Endothelial cell of umbilical vein (primary cell): Measurements from ENCODE around the gene ANO7. TPM values are rescaled to one million over a fixed set of nuclear protein-coding genes. Genes with fewer than 3 reads are reported as not detected.

ENCODE experiments used
- BruUV-seq: library from RNA; stranded (reverse); fragments of 400-500 nt; replicated peaks from 2 replicates; lab custom pipeline; 2021; lab: Mats Ljungman, UMichigan
- CTCF ChIA-PET: fragments of 300-600, 350-600 bp; sonication (Branson Sonifier 250); formaldehyde crosslinking; loops from one replicate; lab custom pipeline; 2021; ENCODE audit warnings: antibody characterized with exemption, inconsistent platforms; lab: Charles Lee
- POLR2A ChIA-PET: fragments of 300-600, 350-600 bp; sonication (Branson Sonifier 250); formaldehyde crosslinking; loops from one replicate; lab custom pipeline; 2021; ENCODE audit warnings: antibody characterized with exemption, inconsistent platforms; lab: Charles Lee
- DNase-seq: peaks from one replicate; pipeline ENCODE4 v3.0.0-alpha.2; 2011; ENCODE audit warnings: low read depth, low spot score
- FAIRE-seq: peaks from 2 replicates; lab custom pipeline; 2011; peaks lifted over from hg19 to GRCh38; lab: Jason Lieb, UNC
- H2AFZ ChIP-seq: 2 replicates; pipeline ENCODE4 v1.6.0; 2012; ENCODE audit warnings: low read depth, low read length, control low read depth, inconsistent platforms
- H3K27ac ChIP-seq: 2 replicates; pipeline ENCODE4 v1.5.1; 2011; ENCODE audit warnings: low read depth, mild to moderate bottlenecking, control low read depth, low read length, moderate library complexity; ENCODE audit not compliant: insufficient read depth
- H3K27me3 ChIP-seq, 2 experiments: 2 replicates each; pipeline versions ENCODE4 v1.6.0 to v1.6.1; 2011; ENCODE audit warnings: low read length in 2 of 2, mixed read lengths in 1 of 2; ENCODE audit not compliant: control insufficient read depth in 2 of 2, insufficient read depth in 2 of 2
- H3K36me3 ChIP-seq, 2 experiments: 2 replicates in 1 of 2; 3 replicates in 1 of 2; pipeline ENCODE4 v1.5.1; 2011; ENCODE audit warnings: low read length in 2 of 2, mild to moderate bottlenecking in 1 of 2, moderate library complexity in 1 of 2; ENCODE audit not compliant: control insufficient read depth in 2 of 2, insufficient read depth in 2 of 2; ENCODE audit errors: extremely low read depth in 1 of 2
- H3K4me1 ChIP-seq: 3 replicates; pipeline ENCODE4 v1.5.1; 2011; ENCODE audit warnings: mild to moderate bottlenecking, low read length; ENCODE audit not compliant: control insufficient read depth, insufficient read depth; ENCODE audit errors: extremely low read depth
- H3K4me2 ChIP-seq: 2 replicates; pipeline ENCODE4 v1.6.1; 2011; ENCODE audit warnings: low read length, control low read depth, mixed read lengths; ENCODE audit not compliant: insufficient read depth
- H3K4me3 ChIP-seq, 3 experiments: fragments of 200-600 bp in 1 of 3; sonication (generic), shearing (Covaris generic) in 1 of 3; replicated peaks in 1 of 3; 2 replicates each; pipeline ENCODE4 v1.5.1; 2011 to 2016; ENCODE audit warnings: control low read depth in 3 of 3, low read length in 3 of 3, mild to moderate bottlenecking in 2 of 3, inconsistent platforms in 1 of 3, low read depth in 1 of 3, moderate library complexity in 1 of 3; ENCODE audit not compliant: insufficient read depth in 1 of 3
- H3K79me2 ChIP-seq: 2 replicates; pipeline ENCODE4 v1.6.0; 2012; ENCODE audit warnings: low read length, inconsistent platforms; ENCODE audit not compliant: control insufficient read depth, insufficient read depth
- H3K9ac ChIP-seq: replicated peaks from 2 replicates; pipeline ENCODE3; 2011; ENCODE audit warnings: low read length, control low read depth; ENCODE audit not compliant: insufficient read depth; ENCODE audit errors: extremely low read depth
- H3K9me1 ChIP-seq: replicated peaks from 3 replicates; pipeline ENCODE4 v1.6.0; 2011; ENCODE audit warnings: mild to moderate bottlenecking, low read length; ENCODE audit not compliant: control insufficient read depth, insufficient read depth; ENCODE audit errors: extremely low read depth
- H3K9me3 ChIP-seq: replicated peaks from 2 replicates; pipeline ENCODE4 v1.5.1; 2012; ENCODE audit warnings: low read length, inconsistent platforms; ENCODE audit not compliant: control insufficient read depth, insufficient read depth
- H4K20me1 ChIP-seq: replicated peaks from 2 replicates; pipeline ENCODE3; 2011; ENCODE audit warnings: mild to moderate bottlenecking, low read length; ENCODE audit not compliant: control insufficient read depth, insufficient read depth; ENCODE audit errors: extremely low read depth
- EZH2 ChIP-seq: IDR thresholded peaks from 2 replicates; pipeline ENCODE4 v1.6.1; 2012; ENCODE audit warnings: borderline replicate concordance, low read depth, mild to moderate bottlenecking, moderate library complexity, low read length, inconsistent platforms; ENCODE audit not compliant: severe bottlenecking
- FOS ChIP-seq: IDR thresholded peaks from 2 replicates; pipeline ENCODE4 v1.6.1; 2011; ENCODE audit warnings: mild to moderate bottlenecking, low read length, moderate library complexity, borderline replicate concordance; ENCODE audit not compliant: insufficient read depth
- GATA2 ChIP-seq: IDR thresholded peaks from 2 replicates; pipeline ENCODE4 v1.7.0; 2011; ENCODE audit warnings: low read depth, mild to moderate bottlenecking, moderate library complexity, mixed read lengths, low read length; ENCODE audit not compliant: insufficient read length, insufficient read depth
- JUN ChIP-seq: IDR thresholded peaks from 2 replicates; pipeline ENCODE4 v1.6.1; 2011; ENCODE audit warnings: borderline replicate concordance, low read depth; ENCODE audit not compliant: insufficient read length, insufficient read depth
- MYC ChIP-seq: IDR thresholded peaks from one replicate; pipeline ENCODE4 v1.6.1; 2011; ENCODE audit warnings: mild to moderate bottlenecking, low read depth, low read length
- POLR2A ChIP-seq: IDR thresholded peaks from 2 replicates; pipeline ENCODE4 v1.6.1; 2012; ENCODE audit warnings: low read depth, mild to moderate bottlenecking, control low read depth, low read length
- POLR2AphosphoS5 ChIP-seq: IDR thresholded peaks from 2 replicates; pipeline ENCODE4 v1.6.1; 2012; ENCODE audit warnings: low read depth, mild to moderate bottlenecking, control low read depth, low read length, moderate library complexity; ENCODE audit not compliant: insufficient read depth
- dilution Hi-C: fragments of 300-500 bp; cut with MboI; formaldehyde crosslinking; loops from one replicate; pipeline ENCODE4 v1.15.0; 2019; ENCODE audit warnings: low sequenced_read_pairs; ENCODE audit not compliant: extremely low pct_ligation_motif_present
- intact Hi-C: fragments of 100-400 bp; cut with micrococcal nuclease; formaldehyde crosslinking; loops from one replicate; pipeline ENCODE4 v1.10.0; 2022
- polyA plus RNA-seq, 4 experiments: library from polyadenylated mRNA; depleted of rRNA in 3 of 4; stranded (reverse) in 3 of 4; unstranded in 1 of 4; fragments of >200 nt; gene quantifications; 2 replicates each; pipeline versions ENCODE4 v1.2.1 to v1.2.3, GENCODE V29; 2011 to 2012; ENCODE audit warnings: missing spikeins in 1 of 4
- total RNA-seq: library from RNA; stranded (reverse); gene quantifications from 2 replicates; pipeline ENCODE4 v1.2.3, GENCODE V29; 2021
- TF ChIP-seq, protein P1 (sequence below), 2 donors: IDR thresholded peaks; 1 replicate in 1 of 2; 2 replicates in 1 of 2; pipeline ENCODE4 v1.5.1; 2011; ENCODE audit warnings: low read length in 2 of 2, mild to moderate bottlenecking in 2 of 2, moderate library complexity in 2 of 2, control low read depth in 1 of 2, inconsistent platforms in 1 of 2, low read depth in 1 of 2; ENCODE audit not compliant: insufficient read depth in 1 of 2; ENCODE audit errors: extremely low read depth in 1 of 2
- TF ChIP-seq, protein P2 (sequence below): IDR thresholded peaks from 2 replicates; pipeline ENCODE4 v1.6.1; 2011; ENCODE audit not compliant: insufficient read depth, insufficient read length

The ANO7 gene
- total and polyA plus RNA-seq, 2 donors (not counting 3 experiments of a cell fraction or from before 2014, with no cell fraction given), result 0.81 to 2.5 TPM

DNA sequence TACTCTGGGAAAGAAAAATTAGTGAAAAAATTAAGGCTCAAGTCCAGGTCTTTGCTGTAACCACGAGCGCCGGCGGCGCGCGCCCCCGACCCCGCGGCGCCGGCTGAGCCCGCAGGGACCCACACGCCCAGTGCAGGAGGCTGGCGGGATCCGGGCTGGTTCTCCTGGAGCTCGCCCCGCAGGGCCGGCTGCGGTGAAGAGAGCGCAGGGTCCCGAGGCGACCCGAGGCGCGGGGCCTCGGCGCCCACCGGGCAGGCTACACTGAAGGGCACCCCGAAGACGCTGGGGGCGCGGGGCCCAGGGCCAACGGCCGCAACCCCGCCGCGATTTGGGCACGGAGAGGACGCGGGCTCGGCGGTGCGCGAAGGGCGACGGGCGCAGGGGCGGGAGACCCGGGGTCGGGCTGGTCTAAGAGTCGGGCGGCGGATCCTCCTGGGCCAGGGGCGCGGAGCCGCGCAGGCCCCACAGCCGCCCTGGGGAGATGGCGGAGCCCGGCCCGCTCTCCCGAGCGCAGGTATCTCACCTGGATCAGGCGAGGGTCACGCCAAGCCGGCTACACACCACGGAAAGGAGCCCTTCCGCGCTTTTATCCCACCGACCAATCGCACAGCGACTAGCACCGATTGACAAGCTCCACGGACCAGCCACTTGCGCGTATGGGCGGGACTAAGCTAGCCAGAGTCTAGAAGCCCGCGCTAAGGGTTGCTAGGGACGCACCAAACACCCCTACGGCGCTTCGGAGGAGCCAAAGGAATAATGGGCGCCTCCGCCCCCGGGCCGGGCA lies 39.4 kb upstream of the ANO7 start, which contains the start of gene PASK:
Gene PASK (minus strand): TSS at position 582 of the 784 bp plus-strand sequence. CDS start 6,440 bp downstream, outside the sequence.
- ChIA-PET POLR2A (interaction anchor here (1.0 kb wide), 1 partner anchor 166 kb away, joined by 4 read pairs; the partner anchor contains the start of gene HDLBP), CTCF (interaction anchor here (0.9 to 1.3 kb wide), 3 partner anchors 71 to 298 kb away, joined by 3 to 4 read pairs (median 3); no protein-coding TSS in a partner anchor)
- peak within 1 kb of the TSS; percentile 40 for H3K9ac ChIP-seq
- TF ChIP-seq POLR2AphosphoS5 (peak; percentile 21), GATA2 (no peak)
- dilution Hi-C loops (no loop called here), intact Hi-C loops (loop anchor here (1.0 to 10.0 kb wide), 3 partner anchors 8 to 583 kb away; partner anchors contain the start of gene D2HGDH)
- H4K20me1 ChIP-seq, result no peaks in the 10 kb centered on the region
- H2AFZ ChIP-seq, result peak within 1 kb of the TSS; percentile 95
- peaks cover 13% of the 10 kb centered on the region for H3K79me2 ChIP-seq
- H3K9me3 ChIP-seq, result no peaks in the 10 kb centered on the region
- FAIRE-seq (peak; percentile 99), DNase-seq (peak; percentile 91)
- peaks cover 0 to 2% of the 10 kb centered on the region in 2 experiments for H3K36me3 ChIP-seq
- peak within 1 kb of the TSS; percentile 76 to 85 (median 78) for H3K4me3 ChIP-seq
- no peak within 1 kb of the TSS for H3K27ac ChIP-seq
- peaks cover 15% of the 10 kb centered on the region for H3K4me1 ChIP-seq
- no TSS peak for BruUV-seq
- H3K27me3 ChIP-seq, result no peaks in the 10 kb centered on the region
- peak within 1 kb of the TSS; percentile 54 for H3K4me2 ChIP-seq
- no peaks in the 10 kb centered on the region for H3K9me1 ChIP-seq

DNA sequence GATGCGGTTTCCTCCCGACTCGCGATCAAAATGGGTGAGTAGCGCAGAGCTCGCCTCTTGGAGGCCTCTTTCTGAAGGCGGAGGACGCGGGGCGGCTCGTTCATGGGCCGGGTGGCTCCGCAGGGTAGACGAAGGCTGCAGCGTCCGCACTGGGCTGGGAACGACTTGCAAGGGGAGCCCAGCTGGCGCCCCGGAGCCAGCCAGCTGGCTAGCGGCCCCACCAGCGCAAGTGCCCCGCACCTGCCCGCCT lies 38.9 kb upstream of the ANO7 start:
- Histone ChIP-seq H3K79me2 (peaks cover 13% of the 10 kb centered on the region), H3K9me1 (no peaks in the 10 kb centered on the region), H3K36me3 (peaks cover 0 to 2% of the 10 kb centered on the region in 2 experiments), H3K27me3 (no peaks in the 10 kb centered on the region), H3K4me2 (peak overlapping the region; percentile 54), H3K9me3 (no peaks in the 10 kb centered on the region), H3K27ac (no peak overlapping the region), H3K9ac (no peak overlapping the region), H3K4me1 (peaks cover 15% of the 10 kb centered on the region), H4K20me1 (no peaks in the 10 kb centered on the region), H2AFZ (peak overlapping the region; percentile 95), H3K4me3 (peak overlapping the region; percentile 60 to 78 (median 65))
- DNase-seq, result no peak
- CTCF ChIA-PET, result interaction anchor here (0.9 to 1.0 kb wide), 2 partner anchors 71 to 298 kb away, joined by 3 read pairs; no protein-coding TSS in a partner anchor
- dilution Hi-C loops, result no loop called here
- POLR2A ChIA-PET, result interaction anchor here (1.0 kb wide), 1 partner anchor 165 kb away, joined by 4 read pairs; the partner anchor contains the start of gene HDLBP
- TF ChIP-seq, protein P1, sequence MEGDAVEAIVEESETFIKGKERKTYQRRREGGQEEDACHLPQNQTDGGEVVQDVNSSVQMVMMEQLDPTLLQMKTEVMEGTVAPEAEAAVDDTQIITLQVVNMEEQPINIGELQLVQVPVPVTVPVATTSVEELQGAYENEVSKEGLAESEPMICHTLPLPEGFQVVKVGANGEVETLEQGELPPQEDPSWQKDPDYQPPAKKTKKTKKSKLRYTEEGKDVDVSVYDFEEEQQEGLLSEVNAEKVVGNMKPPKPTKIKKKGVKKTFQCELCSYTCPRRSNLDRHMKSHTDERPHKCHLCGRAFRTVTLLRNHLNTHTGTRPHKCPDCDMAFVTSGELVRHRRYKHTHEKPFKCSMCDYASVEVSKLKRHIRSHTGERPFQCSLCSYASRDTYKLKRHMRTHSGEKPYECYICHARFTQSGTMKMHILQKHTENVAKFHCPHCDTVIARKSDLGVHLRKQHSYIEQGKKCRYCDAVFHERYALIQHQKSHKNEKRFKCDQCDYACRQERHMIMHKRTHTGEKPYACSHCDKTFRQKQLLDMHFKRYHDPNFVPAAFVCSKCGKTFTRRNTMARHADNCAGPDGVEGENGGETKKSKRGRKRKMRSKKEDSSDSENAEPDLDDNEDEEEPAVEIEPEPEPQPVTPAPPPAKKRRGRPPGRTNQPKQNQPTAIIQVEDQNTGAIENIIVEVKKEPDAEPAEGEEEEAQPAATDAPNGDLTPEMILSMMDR (IDR thresholded peaks at IDR 0.05; ENCODE audit: extremely low read depth in 1 of 2, insufficient read depth in 1 of 2, low read depth in 1 of 2, low read length in 2 of 2), result no peak
- TF ChIP-seq MYC (no peak), GATA2 (no peak), FOS (no peak), JUN (no peak), EZH2 (no peak), POLR2A (no peak), POLR2AphosphoS5 (no peak)
- TF ChIP-seq, protein P2, sequence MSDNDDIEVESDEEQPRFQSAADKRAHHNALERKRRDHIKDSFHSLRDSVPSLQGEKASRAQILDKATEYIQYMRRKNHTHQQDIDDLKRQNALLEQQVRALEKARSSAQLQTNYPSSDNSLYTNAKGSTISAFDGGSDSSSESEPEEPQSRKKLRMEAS, result no peak
- no peak for FAIRE-seq
- intact Hi-C loops, result loop anchor here (1.0 to 10.0 kb wide), 3 partner anchors 8 to 583 kb away; partner anchors contain the start of gene D2HGDH
- BruUV-seq, result no TSS peak
